ENCODE results near the gene STIP1. TPM values are rescaled to one million over a fixed set of nuclear protein-coding genes. Genes with fewer than 3 reads are reported as not detected.

Gene STIP1
- total RNA-seq, 2 donors from 2014 or later = 104 to 139 TPM

DNA sequence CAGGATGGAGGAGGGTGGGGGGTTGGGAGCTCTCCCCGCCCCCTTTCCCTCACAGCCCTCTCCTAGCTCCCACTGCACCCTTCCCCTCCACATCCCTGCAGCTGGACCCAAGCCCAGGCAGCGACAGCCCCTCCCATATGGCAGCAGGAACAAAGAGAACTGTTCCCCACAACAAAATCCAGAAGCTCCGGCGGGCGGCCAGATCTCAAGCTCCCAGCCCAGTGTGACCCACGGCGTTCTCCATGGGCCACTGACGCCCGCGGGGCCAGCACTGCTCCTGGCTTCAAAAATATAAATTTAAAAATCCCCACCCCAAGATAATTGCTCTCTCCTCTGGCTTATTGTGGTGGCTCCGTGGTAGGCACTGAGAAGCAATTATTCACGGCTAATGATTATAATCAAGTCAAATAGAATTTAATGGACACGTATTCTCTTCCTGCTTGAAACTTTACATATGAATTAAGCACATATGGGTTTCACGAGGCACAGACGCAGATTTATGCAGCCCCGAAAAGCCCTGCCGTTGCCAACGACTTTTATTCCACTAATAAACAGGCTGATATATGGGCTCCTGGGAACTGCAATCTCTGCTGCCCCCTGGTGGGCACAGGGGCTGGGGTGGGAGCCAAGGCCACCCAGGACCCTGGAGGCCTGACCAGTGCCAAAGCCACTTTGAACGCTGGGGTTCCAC, 37.6 kb upstream of the STIP1 start:
- 4% methylated on average over 19 of the region's 19 CpGs for WGBS
- peak overlapping the region; percentile 50 to 66 for H3K27ac ChIP-seq
- TF ChIP-seq POLR2A (IDR thresholded peaks at IDR 0.05) = no peak
- TF ChIP-seq, protein P1, sequence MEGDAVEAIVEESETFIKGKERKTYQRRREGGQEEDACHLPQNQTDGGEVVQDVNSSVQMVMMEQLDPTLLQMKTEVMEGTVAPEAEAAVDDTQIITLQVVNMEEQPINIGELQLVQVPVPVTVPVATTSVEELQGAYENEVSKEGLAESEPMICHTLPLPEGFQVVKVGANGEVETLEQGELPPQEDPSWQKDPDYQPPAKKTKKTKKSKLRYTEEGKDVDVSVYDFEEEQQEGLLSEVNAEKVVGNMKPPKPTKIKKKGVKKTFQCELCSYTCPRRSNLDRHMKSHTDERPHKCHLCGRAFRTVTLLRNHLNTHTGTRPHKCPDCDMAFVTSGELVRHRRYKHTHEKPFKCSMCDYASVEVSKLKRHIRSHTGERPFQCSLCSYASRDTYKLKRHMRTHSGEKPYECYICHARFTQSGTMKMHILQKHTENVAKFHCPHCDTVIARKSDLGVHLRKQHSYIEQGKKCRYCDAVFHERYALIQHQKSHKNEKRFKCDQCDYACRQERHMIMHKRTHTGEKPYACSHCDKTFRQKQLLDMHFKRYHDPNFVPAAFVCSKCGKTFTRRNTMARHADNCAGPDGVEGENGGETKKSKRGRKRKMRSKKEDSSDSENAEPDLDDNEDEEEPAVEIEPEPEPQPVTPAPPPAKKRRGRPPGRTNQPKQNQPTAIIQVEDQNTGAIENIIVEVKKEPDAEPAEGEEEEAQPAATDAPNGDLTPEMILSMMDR (IDR thresholded peaks at IDR 0.05) = peak; percentile 92 to 98 (median 96)
- TF ChIP-seq POLR2AphosphoS5 (IDR thresholded peaks at IDR 0.05) = peak; percentile 76
- peaks cover 7% of the 10 kb centered on the region for H3K4me1 ChIP-seq (replicated peaks)
- no peaks in the 10 kb centered on the region for H3K9me3 ChIP-seq
- H3K36me3 ChIP-seq = no peaks in the 10 kb centered on the region
- peak; percentile 74 for DNase-seq (ENCODE audit: low spot score)
- peak overlapping the region; percentile 16 to 26 for H3K4me3 ChIP-seq
- intact Hi-C loops (cut with DNase I) = loop anchor here (2.0 kb wide), 1 partner anchor 148 kb away; no protein-coding TSS in a partner anchor
- H3K27me3 ChIP-seq (replicated peaks; ENCODE audit: insufficient read depth) = no peaks in the 10 kb centered on the region

- Histone ChIP-seq H3K27ac (peak overlapping the region; percentile 50 to 66), H3K36me3 (no peaks in the 10 kb centered on the region), H3K4me1 (replicated peaks) (peaks cover 7% of the 10 kb centered on the region), H3K4me3 (no peak overlapping the region), H3K27me3 (replicated peaks; ENCODE audit: insufficient read depth) (no peaks in the 10 kb centered on the region), H3K9me3 (no peaks in the 10 kb centered on the region)
- DNase-seq (ENCODE audit: low spot score) = no peak
- intact Hi-C loops (cut with DNase I) = loop anchor here (2.0 kb wide), 1 partner anchor 148 kb away; no protein-coding TSS in a partner anchor
- TF ChIP-seq, protein P1 (IDR thresholded peaks at IDR 0.05) = peak in 1 of 4 experiments; percentile 23
- no peak for TF ChIP-seq POLR2A (IDR thresholded peaks at IDR 0.05)
- 72% methylated on average over 25 of the region's 25 CpGs for WGBS
Measured at GRCh38 chr11:64148917-64149617, 36.9 kb upstream of the STIP1 start.

GRCh38 chr11:64150051-64150450, 35.9 kb upstream of the STIP1 start:
- no peaks in the 10 kb centered on the region for H3K9me3 ChIP-seq
- intact Hi-C loops (cut with DNase I) = loop anchor here (5.0 kb wide), 2 partner anchors 313 to 383 kb away; partner anchors contain the start of genes MARK2 and ZFTA
- TF ChIP-seq, protein P1 (IDR thresholded peaks at IDR 0.05) = no peak
- TF ChIP-seq POLR2AphosphoS5 (IDR thresholded peaks at IDR 0.05) (no peak), POLR2A (IDR thresholded peaks at IDR 0.05) (no peak)
- no peak overlapping the region for H3K27ac ChIP-seq
- 90% methylated on average over 15 of the region's 15 CpGs for WGBS
- H3K4me3 ChIP-seq = no peak overlapping the region
- peaks cover 7% of the 10 kb centered on the region for H3K4me1 ChIP-seq (replicated peaks)
- no peaks in the 10 kb centered on the region for H3K27me3 ChIP-seq (replicated peaks; ENCODE audit: insufficient read depth)
- DNase-seq (ENCODE audit: low spot score) = no peak
- H3K36me3 ChIP-seq = no peaks in the 10 kb centered on the region

- 74% methylated on average over 23 of the region's 24 CpGs for WGBS
- no peak overlapping the region for H3K4me3 ChIP-seq
- no peaks in the 10 kb centered on the region for H3K27me3 ChIP-seq (replicated peaks; ENCODE audit: insufficient read depth)
- DNase-seq (ENCODE audit: low spot score) = no peak
- H3K4me1 ChIP-seq (replicated peaks) = peaks cover 7% of the 10 kb centered on the region
- H3K9me3 ChIP-seq = no peaks in the 10 kb centered on the region
- intact Hi-C loops (cut with DNase I) = loop anchor here (5.0 kb wide), 2 partner anchors 313 to 383 kb away; partner anchors contain the start of genes MARK2 and ZFTA
- H3K27ac ChIP-seq = no peak overlapping the region
- H3K36me3 ChIP-seq = no peaks in the 10 kb centered on the region
- TF ChIP-seq, protein P1 (IDR thresholded peaks at IDR 0.05) = no peak
- no peak for TF ChIP-seq POLR2A (IDR thresholded peaks at IDR 0.05)
- TF ChIP-seq POLR2AphosphoS5 (IDR thresholded peaks at IDR 0.05) = no peak
Measured at GRCh38 chr11:64150481-64151239, 35.3 kb upstream of the STIP1 start.
